ENCODE results near the gene SLC24A1. TPM values are rescaled to one million over a fixed set of nuclear protein-coding genes. Genes with fewer than 3 reads are reported as not detected.
A peak's percentile ranks its signal among the peaks of the same experiment; 100 is the strongest.

The SLC24A1 gene
- total RNA-seq, 1 experiment from 2014 or later, result 4.9 TPM

- intact Hi-C loops (cut with micrococcal nuclease; ENCODE audit: unreplicated experiment), result no loop called here
- no peaks in the 10 kb centered on the region for H3K4me1 ChIP-seq (ENCODE audit: insufficient read depth, low read length, poor library complexity, severe bottlenecking)
- H3K9me3 ChIP-seq (ENCODE audit: low read depth, low read length, poor library complexity, severe bottlenecking), result no peaks in the 10 kb centered on the region
- no peak overlapping the region for H3K27ac ChIP-seq (ENCODE audit: low read depth, low read length, poor library complexity, severe bottlenecking)
- no peak for DNase-seq (ENCODE audit: low spot score)
- POLR2A ChIA-PET (ENCODE audit: low non-redundant PET), result no interaction called here
- no peak for TF ChIP-seq EZH2 (IDR thresholded peaks at IDR 0.05; ENCODE audit: borderline replicate concordance, low read depth, low read length, poor library complexity, severe bottlenecking)
- no peak for TF ChIP-seq CTCF (conservative IDR thresholded peaks at IDR 0.05; ENCODE audit: low read depth, low read length)
- no TSS peak for BruUV-seq (replicated peaks)
- no peak overlapping the region for H3K4me3 ChIP-seq (ENCODE audit: low read depth, low read length, poor library complexity, severe bottlenecking)
- CTCF ChIA-PET, result no interaction called here
- no peaks in the 10 kb centered on the region for H3K27me3 ChIP-seq (replicated peaks; ENCODE audit: insufficient read depth, low read depth, low read length, poor library complexity)
- no peaks in the 10 kb centered on the region for H3K36me3 ChIP-seq (ENCODE audit: insufficient read depth, low read length, poor library complexity, severe bottlenecking)
Measured at GRCh38 chr15:65634356-65634755, 12.6 kb downstream of the SLC24A1 start.

DNA sequence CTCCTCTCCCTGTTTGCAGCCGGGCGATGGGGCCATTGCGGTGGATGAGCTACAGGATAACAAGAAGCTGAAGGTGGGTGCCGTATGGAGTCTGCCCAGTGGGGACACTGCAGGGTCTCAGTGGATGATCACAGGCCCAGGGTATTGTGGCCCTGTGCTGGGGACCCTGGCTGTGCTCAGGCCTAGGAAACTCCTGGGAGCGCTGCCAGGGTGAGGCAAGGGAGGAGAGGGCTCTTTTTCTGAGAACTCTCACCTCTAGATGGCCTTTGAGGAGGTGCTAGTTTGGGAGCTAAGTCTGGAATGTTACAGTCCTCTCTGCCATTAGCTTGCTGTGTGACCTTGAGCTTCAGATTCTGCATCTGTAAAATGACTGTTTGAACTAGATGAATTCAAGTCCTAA, 16.4 kb downstream of the SLC24A1 start:
- POLR2A ChIA-PET (ENCODE audit: low non-redundant PET), result no interaction called here
- H3K4me3 ChIP-seq (ENCODE audit: low read depth, low read length, poor library complexity, severe bottlenecking), result no peak overlapping the region
- CTCF ChIA-PET, result interaction anchor here (0.6 to 1.3 kb wide), 2 partner anchors 198 to 232 kb away, joined by 3 to 5 read pairs; no protein-coding TSS in a partner anchor
- BruUV-seq (replicated peaks), result no TSS peak
- intact Hi-C loops (cut with micrococcal nuclease; ENCODE audit: unreplicated experiment), result loop anchor here (5.0 kb wide), 1 partner anchor 219 kb away; no protein-coding TSS in a partner anchor
- H3K27me3 ChIP-seq (replicated peaks; ENCODE audit: insufficient read depth, low read depth, low read length, poor library complexity), result no peaks in the 10 kb centered on the region
- no peak overlapping the region for H3K27ac ChIP-seq (ENCODE audit: low read depth, low read length, poor library complexity, severe bottlenecking)
- H3K36me3 ChIP-seq (ENCODE audit: insufficient read depth, low read length, poor library complexity, severe bottlenecking), result no peaks in the 10 kb centered on the region
- H3K4me1 ChIP-seq (ENCODE audit: insufficient read depth, low read length, poor library complexity, severe bottlenecking), result no peaks in the 10 kb centered on the region
- TF ChIP-seq CTCF (conservative IDR thresholded peaks at IDR 0.05; ENCODE audit: low read depth, low read length), result no peak
- TF ChIP-seq EZH2 (IDR thresholded peaks at IDR 0.05; ENCODE audit: borderline replicate concordance, low read depth, low read length, poor library complexity, severe bottlenecking), result no peak
- no peak for DNase-seq (ENCODE audit: low spot score)
- no peaks in the 10 kb centered on the region for H3K9me3 ChIP-seq (ENCODE audit: low read depth, low read length, poor library complexity, severe bottlenecking)

DNA sequence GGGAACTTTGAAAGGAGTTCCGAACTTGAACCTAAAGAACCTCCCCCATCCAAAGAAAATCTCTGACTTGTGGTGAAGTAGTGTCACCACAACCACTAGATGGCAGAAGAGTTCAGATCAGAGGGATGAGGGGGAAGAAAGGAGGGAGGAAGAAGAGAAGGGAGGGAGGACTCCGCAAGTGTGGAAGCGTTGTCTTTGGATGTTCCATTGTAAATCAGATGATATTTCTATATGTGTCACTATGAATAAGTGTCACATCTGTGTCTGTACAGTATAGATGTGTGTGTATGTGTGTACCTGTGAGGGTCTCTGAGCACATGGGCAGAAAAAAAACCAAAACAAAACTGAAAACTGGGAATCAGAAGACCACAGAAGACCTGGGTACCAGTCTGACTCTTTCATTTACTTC, 16.9 kb downstream of the SLC24A1 start:
- Histone ChIP-seq H3K27ac (ENCODE audit: low read depth, low read length, poor library complexity, severe bottlenecking) (no peak overlapping the region), H3K36me3 (ENCODE audit: insufficient read depth, low read length, poor library complexity, severe bottlenecking) (no peaks in the 10 kb centered on the region), H3K4me1 (ENCODE audit: insufficient read depth, low read length, poor library complexity, severe bottlenecking) (no peaks in the 10 kb centered on the region), H3K9me3 (ENCODE audit: low read depth, low read length, poor library complexity, severe bottlenecking) (no peaks in the 10 kb centered on the region), H3K27me3 (replicated peaks; ENCODE audit: insufficient read depth, low read depth, low read length, poor library complexity) (no peaks in the 10 kb centered on the region), H3K4me3 (ENCODE audit: low read depth, low read length, poor library complexity, severe bottlenecking) (peak overlapping the region; percentile 9)
- no TSS peak for BruUV-seq (replicated peaks)
- TF ChIP-seq CTCF (conservative IDR thresholded peaks at IDR 0.05; ENCODE audit: low read depth, low read length) (peak; percentile 89), EZH2 (IDR thresholded peaks at IDR 0.05; ENCODE audit: borderline replicate concordance, low read depth, low read length, poor library complexity, severe bottlenecking) (no peak)
- POLR2A ChIA-PET (ENCODE audit: low non-redundant PET), result no interaction called here
- intact Hi-C loops (cut with micrococcal nuclease; ENCODE audit: unreplicated experiment), result loop anchor here (5.0 kb wide), 1 partner anchor 219 kb away; no protein-coding TSS in a partner anchor
- DNase-seq (ENCODE audit: low spot score), result peak; percentile 89
- CTCF ChIA-PET, result no interaction called here

Measured in A673 (cell line).